Erythroblast (primary cell): ENCODE data around the gene ERVH48-1.
"Not testable (repeated sequence)": the region's sequence is repeated elsewhere in the genome, so short reads cannot be mapped to it uniquely, and the experiment has no call there.

Experiments
- GATA1 ChIP-seq: IDR thresholded peaks from 2 replicates; pipeline ENCODE4 v1.6.1; 2011; ENCODE audit warnings: low read depth, mild to moderate bottlenecking, control low read depth, low read length, moderate library complexity
- POLR2A ChIP-seq: IDR thresholded peaks from 2 replicates; pipeline ENCODE4 v1.6.1; 2011; ENCODE audit warnings: mild to moderate bottlenecking, low read length

DNA sequence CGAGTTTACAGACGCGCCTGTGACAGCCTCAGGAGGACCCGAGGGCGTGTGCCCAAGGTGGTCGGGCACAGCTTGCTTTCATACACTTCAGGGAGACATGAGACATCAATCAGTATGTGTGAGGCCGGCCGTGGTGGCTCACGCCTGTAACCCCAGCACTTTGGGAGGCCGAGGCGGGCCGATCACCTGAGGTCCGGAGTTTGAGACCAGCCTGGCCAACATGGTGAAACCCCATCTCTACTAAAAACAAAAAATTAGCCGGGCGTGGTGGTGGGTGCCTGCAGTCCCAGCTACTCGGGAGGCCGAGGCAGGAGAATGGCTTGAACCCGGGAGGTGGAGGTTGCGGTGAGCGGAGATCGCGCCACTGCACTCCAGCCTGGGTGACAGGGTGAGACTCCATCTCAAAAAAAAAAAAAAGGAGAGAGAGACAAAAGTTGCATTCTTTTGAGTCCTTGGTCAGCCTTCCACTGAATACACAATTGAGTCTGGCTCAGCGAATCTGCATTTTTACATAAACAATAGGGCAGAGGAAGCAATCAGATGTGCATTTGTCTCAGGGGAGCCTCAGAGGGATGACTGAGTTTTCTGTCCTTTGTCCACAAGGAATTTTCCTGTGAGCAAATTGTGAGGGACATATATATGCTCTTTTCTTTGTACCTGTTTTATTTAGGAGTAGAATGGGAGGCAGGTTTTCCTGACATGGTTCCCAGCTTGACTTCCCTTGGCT lies 2.2 kb upstream of the ERVH48-1 start:
- not testable (repeated sequence) for TF ChIP-seq POLR2A, GATA1
